Measurements from ENCODE around the gene MBNL2.

DNA sequence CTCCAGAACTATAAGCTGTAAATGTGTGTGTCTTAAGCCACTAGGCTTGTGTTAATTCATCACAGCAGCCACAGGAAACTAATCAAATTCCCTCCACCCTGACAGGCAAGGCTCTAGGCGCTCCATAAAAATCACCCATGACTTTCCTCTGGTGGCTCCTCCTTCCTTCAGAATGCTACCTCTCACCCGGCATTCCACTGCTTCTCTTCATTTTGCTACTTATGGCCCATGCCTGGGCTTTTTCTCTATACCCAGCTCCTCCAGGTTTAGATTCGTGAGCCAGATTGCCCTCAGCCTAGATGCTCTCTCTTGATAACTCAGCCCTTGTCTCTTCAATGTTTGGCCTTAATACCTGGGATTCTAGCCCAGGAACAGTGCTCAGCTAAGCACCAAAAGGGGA is 36.4 kb upstream of the MBNL2 start:
- TF ChIP-seq POLR2A (IDR thresholded peaks at IDR 0.05; ENCODE audit: low read depth, low read length) (no peak), TAF1 (IDR thresholded peaks at IDR 0.05; ENCODE audit: borderline replicate concordance, low read depth, low read length) (no peak)
